ENCODE results near the gene HOXB9.

Gene HOXB9

DNA sequence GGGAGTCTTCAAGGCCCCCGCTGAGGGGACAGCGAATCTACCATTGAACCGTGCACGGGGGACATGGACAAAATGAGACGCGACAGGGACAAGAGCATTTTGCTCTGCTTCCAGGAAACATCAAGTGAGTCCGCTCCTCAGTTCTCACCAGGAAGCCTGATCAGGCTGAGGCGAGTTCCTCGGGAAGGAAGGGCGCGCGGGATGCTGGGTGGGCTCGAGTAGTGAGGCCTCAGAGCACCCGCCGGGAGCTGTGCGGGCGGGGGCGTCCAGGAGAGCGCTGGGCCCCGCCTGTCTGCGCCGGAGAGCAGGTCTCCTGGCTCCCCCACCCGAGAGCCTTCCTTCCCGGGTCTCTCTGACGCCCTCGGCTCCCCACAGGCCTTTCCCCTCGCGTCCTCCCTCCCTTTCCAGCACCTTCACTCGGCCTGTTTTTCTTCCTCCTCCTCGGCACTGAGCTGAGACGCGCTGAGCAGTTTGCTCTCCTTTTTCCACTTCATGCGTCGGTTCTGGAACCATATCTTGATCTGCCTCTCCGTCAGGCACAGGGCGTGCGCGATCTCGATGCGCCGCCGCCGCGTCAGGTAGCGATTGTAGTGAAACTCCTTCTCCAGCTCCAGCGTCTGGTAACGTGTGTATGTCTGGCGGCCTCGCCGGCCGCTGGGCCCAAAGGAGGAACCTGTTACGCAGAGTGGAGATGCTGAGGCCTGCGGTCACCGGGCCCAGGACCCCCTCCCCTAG is 30.0 kb downstream of the HOXB9 start:
- no peak for DNase-seq (ENCODE audit: low read depth)

- DNase-seq (ENCODE audit: low read depth) = no peak
Measured at GRCh38 chr17:48595278-48595999, 30.7 kb downstream of the HOXB9 start.

DNA sequence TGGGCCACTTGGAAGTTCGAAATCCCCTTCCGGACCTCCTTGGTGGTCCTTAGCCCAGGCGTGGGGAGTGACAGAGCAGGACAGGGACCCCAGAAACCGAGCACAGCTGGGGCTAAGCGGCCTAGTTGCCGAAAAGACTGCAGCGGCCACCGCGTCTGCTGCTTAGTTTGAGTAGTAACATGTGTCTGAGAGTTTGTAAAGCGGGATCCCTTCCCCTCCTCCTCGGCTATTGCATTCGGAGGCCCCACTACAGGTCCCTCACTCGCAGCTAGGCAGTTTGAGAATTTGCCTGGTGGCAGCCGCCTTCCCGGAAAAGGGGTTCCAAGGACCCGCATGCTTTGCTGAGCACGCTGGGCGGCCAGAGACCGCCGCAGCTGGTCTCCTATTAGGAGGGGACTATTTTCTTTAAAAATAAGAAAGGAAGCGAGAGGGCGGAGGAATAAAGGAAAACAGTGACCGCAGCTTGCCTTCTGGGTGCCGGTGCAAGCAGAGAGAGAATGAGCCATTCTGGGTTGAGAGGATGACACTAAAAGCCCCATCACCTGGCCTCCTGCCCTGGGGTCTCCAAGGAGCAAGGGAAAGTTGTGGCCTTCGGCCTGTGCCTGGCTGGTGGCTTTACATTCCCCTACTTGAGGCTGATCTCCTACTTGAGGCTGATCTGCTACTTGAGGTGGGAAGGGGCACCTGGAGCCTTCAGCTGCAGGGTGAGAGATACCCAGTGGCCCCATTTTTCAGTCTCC is 31.4 kb downstream of the HOXB9 start:
- DNase-seq (ENCODE audit: low read depth) = no peak

- DNase-seq (ENCODE audit: low read depth) = peak; percentile 67
Measured at GRCh38 chr17:48593840-48594537, 32.2 kb downstream of the HOXB9 start.

DNA sequence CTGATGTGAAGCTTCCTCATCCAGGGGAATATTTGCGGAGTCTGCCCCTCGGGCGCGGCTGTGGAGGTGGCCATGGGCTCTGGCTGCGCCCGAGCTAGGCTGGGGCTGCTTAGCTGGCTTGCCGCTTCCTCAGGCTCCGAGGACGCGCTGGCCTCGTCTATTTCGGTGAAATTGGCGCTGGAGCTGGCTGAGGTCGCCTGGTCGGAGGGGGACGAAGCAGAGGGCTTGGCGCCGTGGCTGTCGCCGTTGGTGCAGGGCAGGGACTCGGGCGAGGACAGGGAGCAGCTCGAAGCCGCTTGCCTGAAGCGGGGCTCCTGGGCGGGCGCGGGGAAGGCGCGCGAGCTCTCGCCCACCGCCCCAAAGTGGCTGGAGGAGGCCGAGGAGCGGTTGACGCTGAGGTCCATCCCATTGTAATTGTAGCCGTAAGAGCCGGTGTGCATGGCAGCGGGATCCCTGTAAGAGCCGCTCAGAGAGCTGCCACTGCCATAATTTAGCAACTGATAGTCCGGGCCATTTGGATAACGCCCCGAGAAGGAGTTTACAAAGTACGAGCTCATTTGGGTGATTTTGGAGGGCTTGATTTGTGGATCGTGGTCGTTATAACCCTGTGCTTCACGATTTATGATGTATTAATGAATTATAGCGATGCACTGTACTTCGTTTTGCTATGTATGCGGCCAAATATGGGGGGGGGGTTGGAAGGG is 32.9 kb downstream of the HOXB9 start, which contains the start of gene HOXB5:
TSS of gene HOXB5 (minus strand) at position 654 of the 704 bp plus-strand sequence. CDS start at position 557, 97 bp downstream.
- no peak for DNase-seq (ENCODE audit: low read depth)

DNA sequence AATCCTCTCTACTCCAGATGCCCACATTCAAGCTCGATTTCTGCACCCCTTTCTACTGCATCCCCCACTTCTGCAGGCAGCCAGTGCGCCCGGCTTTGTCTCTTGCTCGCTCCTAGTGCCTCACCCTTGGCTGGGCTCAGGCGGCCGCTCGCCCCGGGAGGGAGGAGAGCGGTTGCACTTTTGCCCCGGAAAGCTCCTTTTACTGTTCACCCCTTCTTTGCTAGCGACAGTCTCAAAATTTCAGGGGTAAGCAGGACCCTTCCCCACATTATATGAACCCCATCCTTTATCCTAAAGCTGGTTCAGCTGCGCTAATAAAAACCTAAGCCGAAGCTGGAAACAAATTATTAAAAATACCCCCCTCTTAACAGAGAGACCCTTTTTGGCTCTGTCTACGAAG is 33.6 kb downstream of the HOXB9 start:
- DNase-seq (ENCODE audit: low read depth) = no peak

DNA sequence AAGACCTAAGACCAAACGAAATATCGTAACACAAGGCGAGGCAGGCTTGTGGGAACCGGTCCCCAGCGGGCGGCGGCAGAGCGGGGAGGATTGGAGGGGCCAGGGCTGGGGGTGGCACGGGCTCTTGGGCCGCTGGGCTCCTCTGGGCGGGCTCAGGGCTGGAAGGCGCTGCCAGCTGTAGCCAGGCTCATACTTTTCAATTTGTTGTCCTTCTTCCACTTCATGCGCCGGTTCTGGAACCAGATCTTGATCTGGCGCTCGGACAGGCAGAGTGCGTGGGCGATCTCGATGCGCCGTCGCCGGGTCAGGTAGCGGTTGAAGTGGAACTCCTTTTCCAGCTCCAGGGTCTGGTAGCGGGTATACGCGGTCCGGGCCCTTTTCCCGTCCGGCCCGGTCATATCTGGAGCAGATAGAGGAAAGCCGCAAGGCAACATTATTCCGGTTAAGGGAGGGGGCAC is 34.1 kb downstream of the HOXB9 start:
- no peak for DNase-seq (ENCODE audit: low read depth)

GRCh38 chr17:48591255-48592056 is 34.7 kb downstream of the HOXB9 start:
- DNase-seq (ENCODE audit: low read depth) = no peak

DNA sequence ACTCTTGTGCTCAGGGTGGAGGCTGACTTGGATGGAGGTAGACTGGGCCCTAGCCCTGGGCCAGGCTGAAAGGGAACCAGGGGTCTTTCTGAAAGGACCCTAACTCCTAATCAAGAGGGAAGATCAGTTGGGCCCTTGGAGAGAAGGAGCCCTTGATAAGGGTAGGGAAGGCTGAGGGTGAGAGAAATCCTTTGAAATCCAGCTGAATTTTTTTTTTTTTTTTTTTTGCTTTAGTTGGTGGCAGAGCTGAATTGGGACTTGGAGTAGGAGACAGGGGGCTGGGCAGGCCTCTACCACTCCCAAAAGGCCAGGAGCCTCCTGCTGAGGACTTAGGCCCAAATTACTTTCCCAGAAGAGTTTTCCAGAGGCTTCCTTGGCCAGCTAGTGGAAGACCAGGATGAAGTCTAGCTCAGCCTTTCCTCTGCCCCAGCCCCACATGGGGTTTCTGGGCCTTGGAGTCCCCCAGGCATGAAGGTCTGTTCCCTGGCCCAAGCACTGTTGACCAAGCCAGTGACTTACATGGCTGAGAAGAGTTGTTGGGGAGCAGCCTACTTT is 35.5 kb downstream of the HOXB9 start:
- no peak for DNase-seq (ENCODE audit: low read depth)

GRCh38 chr17:48589831-48590606 is 36.1 kb downstream of the HOXB9 start, which contains the start of gene HOXB3:
Gene HOXB3 (minus strand): TSS chr17:48590241. CDS start chr17:48552474, 37,767 bp downstream.
- no peak for DNase-seq (ENCODE audit: low read depth)

DNA sequence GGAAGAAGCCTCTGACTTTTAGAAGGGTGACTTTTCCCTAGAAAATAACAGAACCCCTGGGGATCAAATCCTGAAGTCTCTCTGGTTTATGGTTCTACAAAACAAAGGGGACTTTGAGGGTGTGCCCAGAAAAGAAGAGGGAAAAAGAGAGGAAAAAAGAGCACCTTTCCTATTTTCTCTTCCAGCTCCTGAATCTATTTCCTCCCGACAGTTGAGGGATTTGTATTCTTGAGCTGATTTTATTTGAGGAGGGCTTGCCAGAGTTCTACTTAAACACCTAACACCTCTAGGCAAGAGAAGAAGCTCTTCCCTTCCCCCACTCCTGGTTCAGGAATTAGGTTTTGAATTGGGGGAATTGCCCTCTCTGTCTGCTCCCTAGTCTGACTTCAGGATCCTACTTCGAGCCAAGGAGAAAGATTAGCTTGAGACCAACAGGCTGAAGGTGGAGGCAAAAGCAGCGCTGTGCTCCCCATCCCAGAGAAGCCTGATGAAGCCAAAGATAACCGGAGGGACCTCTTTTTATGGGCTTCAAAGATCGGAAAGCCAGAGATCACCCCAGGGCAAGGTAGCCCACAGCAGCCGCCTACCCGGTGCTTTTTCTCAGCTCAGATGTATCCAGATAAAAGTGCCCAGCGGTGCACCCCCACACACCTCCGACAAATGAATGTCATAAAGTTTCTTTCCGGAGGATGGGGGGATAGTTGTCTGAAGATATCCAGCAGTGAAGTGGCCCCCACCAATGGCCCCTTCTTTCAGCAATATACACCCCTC is 36.9 kb downstream of the HOXB9 start:
- DNase-seq (ENCODE audit: low read depth) = no peak

GRCh38 chr17:48588528-48588927 is 37.6 kb downstream of the HOXB9 start:
- no peak for DNase-seq (ENCODE audit: low read depth)

DNA sequence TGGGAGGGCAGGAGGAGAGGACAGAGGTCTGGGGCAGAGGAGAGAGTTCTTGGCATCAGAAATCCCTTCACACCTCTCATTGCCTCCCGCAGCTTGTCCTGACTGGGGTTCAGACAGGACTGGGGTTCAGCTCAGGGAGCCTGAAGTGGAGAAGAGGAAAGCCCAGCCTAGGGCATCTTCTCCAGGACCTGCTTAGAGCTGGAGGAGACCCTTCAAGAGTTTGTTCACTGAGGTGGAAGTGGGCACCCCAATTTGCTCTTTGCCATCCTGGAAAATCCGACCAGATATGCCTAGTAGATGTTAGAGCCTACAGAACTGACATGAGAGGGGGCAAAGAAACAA is 38.1 kb downstream of the HOXB9 start:
- no peak for DNase-seq (ENCODE audit: low read depth)

DNA sequence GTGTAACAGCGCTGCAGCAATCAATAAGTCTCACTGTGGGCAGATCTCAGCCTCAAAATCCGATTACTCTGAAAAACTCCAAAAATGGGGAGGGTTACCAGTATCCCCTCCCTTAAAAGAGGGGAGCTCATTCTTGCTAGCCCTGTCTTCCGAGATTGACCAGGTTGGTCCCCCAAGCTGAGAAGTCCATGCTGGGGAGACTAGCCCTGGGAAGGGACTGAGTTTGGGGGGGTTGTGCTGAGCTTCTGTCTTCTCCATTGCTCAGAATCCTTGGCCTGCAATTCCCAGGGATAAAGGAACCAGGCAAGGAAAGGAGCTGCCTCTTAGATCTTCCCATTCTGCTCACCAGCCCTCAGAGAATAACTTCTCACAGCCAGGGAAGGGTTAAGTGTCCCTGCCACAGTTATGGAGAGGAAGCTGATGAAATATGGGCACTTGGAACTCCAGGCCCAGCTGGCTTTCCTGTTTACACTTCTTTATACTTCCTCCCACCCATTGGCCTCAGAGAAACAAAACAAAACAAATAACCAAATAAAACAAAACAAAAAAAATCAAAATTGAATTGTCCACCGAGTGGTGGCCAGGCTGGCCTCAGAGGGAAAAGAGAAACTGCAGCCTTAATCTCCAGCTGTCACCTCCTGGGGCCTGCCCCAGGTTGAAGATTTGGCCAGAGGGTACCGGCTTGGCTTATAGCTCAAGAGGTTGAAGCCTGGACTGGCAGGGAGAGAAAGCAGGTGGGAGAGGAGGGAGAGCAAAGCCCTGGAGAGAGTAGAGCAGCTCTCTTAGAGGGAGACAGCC is 38.7 kb downstream of the HOXB9 start:
- DNase-seq (ENCODE audit: low read depth) = no peak

- no peak for DNase-seq (ENCODE audit: low read depth)
Measured at GRCh38 chr17:48586355-48587258, 39.6 kb downstream of the HOXB9 start.

GRCh38 chr17:48584223-48584741 is 41.9 kb downstream of the HOXB9 start:
- no peak for DNase-seq (ENCODE audit: low read depth)

Measured in stimulated activated CD4-positive, alpha-beta T cell treated with anti-CD3 and anti-CD28 coated beads, Interleukin-2, amount 100 ng/mL, for 4 hours (primary cell).